ENCODE measurements around the gene RHD. TPM values are rescaled to one million over a fixed set of nuclear protein-coding genes. Genes with fewer than 3 reads are reported as not detected.

Gene RHD
- polyA plus RNA-seq, 3 donors, result 0.53 TPM; not detected in 2

DNA sequence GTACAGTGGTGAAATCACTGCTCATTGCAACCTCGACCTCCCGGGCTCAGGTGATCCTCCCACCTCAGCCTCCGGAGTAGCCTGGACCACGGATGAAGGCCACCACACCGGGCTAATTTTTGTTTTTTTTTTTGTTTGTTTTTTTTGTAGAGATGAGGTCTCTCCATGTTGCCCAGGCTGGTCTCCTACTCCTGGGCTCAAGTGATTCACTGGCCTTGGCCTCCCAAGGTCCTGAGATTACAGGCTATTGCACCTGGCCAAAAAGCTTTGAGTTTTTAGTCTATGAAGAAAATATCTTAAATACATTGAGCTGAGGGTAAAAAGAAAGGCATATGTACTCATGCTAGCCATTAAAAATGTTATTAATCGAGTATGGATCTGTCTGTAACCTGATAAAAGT lies 69.4 kb downstream of the RHD start:
- Mint-ChIP-seq H3K4me1 (peaks cover 20% of the 10 kb centered on the region), H3K4me3 (no peak overlapping the region)

DNA sequence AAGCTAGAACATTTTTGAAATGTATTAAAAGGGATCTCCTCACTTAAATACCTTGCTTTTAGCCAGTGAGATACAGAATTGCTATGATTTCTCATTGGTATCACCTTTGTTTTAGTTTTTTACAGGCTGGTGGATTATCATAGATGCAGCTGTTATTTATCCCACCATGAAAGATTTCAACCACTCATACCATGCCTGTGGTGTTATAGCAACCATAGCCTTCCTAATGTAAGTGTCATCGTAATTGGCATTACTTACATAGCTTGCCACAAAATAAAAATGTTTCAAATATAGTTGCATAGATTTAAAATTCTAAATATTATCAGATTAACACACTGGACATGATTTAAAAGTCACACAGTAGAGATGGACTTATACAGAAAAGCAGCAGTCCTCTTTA lies 70.5 kb downstream of the RHD start:
- peaks cover 89% of the 10 kb centered on the region for H3K79me2 ChIP-seq (ENCODE audit: insufficient read depth, low read length)

More for the DNA sequence above, 69.4 kb downstream of the RHD start:
- no peak for DNase-seq
- H2AFZ ChIP-seq (ENCODE audit: insufficient read depth, low read depth, low read length, poor library complexity, severe bottlenecking), result no peak overlapping the region
- peaks cover 73% of the 10 kb centered on the region for H4K20me1 ChIP-seq (ENCODE audit: insufficient read depth, low read length)
- no peak overlapping the region for H3K4me3 ChIP-seq (replicated peaks in 1 of 3; ENCODE audit: low read depth in 2 of 3, low read length in 3 of 3)
- no peak overlapping the region for H3K27ac ChIP-seq (ENCODE audit: low read depth in 1 of 2, low read length in 2 of 2)
- H3K9ac ChIP-seq (ENCODE audit: insufficient read depth, low read length, poor library complexity, severe bottlenecking), result no peak overlapping the region
- 88% methylated on average over 2 of the region's 6 CpGs for WGBS (ENCODE audit: insufficient coverage)
- H3K27me3 ChIP-seq (ENCODE audit: control insufficient read depth in 2 of 2, insufficient read depth in 2 of 2, low read length in 2 of 2), result no peaks in the 10 kb centered on the region
- peaks cover 38 to 55% of the 10 kb centered on the region in 2 donors for H3K36me3 Mint-ChIP-seq
- peaks cover 10 to 21% of the 10 kb centered on the region in 2 donors for H3K4me1 ChIP-seq (ENCODE audit: control insufficient read depth in 1 of 2, insufficient read depth in 2 of 2, low read length in 2 of 2)
- no peaks in the 10 kb centered on the region for H3K9me3 ChIP-seq (replicated peaks in 1 of 2; ENCODE audit: control insufficient read depth in 1 of 2, insufficient read depth in 1 of 2, low read length in 2 of 2)
- intact Hi-C loops (cut with micrococcal nuclease), result loop anchor here in 1 of 2 donors (10.0 kb wide), 1 partner anchor 47 kb away; no protein-coding TSS in a partner anchor
- H3K9me3 Mint-ChIP-seq, result no peaks in the 10 kb centered on the region
- TF ChIP-seq, protein P1, sequence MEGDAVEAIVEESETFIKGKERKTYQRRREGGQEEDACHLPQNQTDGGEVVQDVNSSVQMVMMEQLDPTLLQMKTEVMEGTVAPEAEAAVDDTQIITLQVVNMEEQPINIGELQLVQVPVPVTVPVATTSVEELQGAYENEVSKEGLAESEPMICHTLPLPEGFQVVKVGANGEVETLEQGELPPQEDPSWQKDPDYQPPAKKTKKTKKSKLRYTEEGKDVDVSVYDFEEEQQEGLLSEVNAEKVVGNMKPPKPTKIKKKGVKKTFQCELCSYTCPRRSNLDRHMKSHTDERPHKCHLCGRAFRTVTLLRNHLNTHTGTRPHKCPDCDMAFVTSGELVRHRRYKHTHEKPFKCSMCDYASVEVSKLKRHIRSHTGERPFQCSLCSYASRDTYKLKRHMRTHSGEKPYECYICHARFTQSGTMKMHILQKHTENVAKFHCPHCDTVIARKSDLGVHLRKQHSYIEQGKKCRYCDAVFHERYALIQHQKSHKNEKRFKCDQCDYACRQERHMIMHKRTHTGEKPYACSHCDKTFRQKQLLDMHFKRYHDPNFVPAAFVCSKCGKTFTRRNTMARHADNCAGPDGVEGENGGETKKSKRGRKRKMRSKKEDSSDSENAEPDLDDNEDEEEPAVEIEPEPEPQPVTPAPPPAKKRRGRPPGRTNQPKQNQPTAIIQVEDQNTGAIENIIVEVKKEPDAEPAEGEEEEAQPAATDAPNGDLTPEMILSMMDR (IDR thresholded peaks at IDR 0.05), result no peak
- no peaks in the 10 kb centered on the region for H3K27me3 Mint-ChIP-seq (ENCODE audit: low read depth in 3 of 3)
- peak overlapping the region in 2 of 7 donors; percentile 46 to 71 for H3K27ac Mint-ChIP-seq
- no peak overlapping the region for H3K4me2 ChIP-seq (replicated peaks; ENCODE audit: extremely low read depth, low read length, poor library complexity, severe bottlenecking)
- peaks cover 27 to 42% of the 10 kb centered on the region in 2 donors for H3K36me3 ChIP-seq (replicated peaks in 1 of 2; ENCODE audit: control insufficient read depth in 1 of 2, insufficient read depth in 2 of 2, low read length in 2 of 2)
- H3K79me2 ChIP-seq (ENCODE audit: insufficient read depth, low read length), result peaks cover 81% of the 10 kb centered on the region

More for the DNA sequence above, 70.5 kb downstream of the RHD start:
- H3K9ac ChIP-seq (ENCODE audit: insufficient read depth, low read length, poor library complexity, severe bottlenecking), result no peak overlapping the region
- Mint-ChIP-seq H3K4me3 (no peak overlapping the region), H3K9me3 (no peaks in the 10 kb centered on the region), H3K27me3 (ENCODE audit: low read depth in 3 of 3) (no peaks in the 10 kb centered on the region), H3K27ac (no peak overlapping the region), H3K4me1 (peaks cover 20% of the 10 kb centered on the region), H3K36me3 (peaks cover 45 to 65% of the 10 kb centered on the region in 2 donors)
- no peak overlapping the region for H3K4me3 ChIP-seq (replicated peaks in 1 of 3; ENCODE audit: low read depth in 2 of 3, low read length in 3 of 3)
- intact Hi-C loops (cut with micrococcal nuclease), result loop anchor here in 1 of 2 donors (10.0 kb wide), 1 partner anchor 48 kb away; no protein-coding TSS in a partner anchor
- DNase-seq, result no peak
- TF ChIP-seq, protein P1 (IDR thresholded peaks at IDR 0.05), result no peak
- peaks cover 10 to 21% of the 10 kb centered on the region in 2 donors for H3K4me1 ChIP-seq (ENCODE audit: control insufficient read depth in 1 of 2, insufficient read depth in 2 of 2, low read length in 2 of 2)
- peaks cover 83% of the 10 kb centered on the region for H4K20me1 ChIP-seq (ENCODE audit: insufficient read depth, low read length)
- no peaks in the 10 kb centered on the region for H3K9me3 ChIP-seq (replicated peaks in 1 of 2; ENCODE audit: control insufficient read depth in 1 of 2, insufficient read depth in 1 of 2, low read length in 2 of 2)
- no peak overlapping the region for H3K4me2 ChIP-seq (replicated peaks; ENCODE audit: extremely low read depth, low read length, poor library complexity, severe bottlenecking)
- no peaks in the 10 kb centered on the region for H3K27me3 ChIP-seq (ENCODE audit: control insufficient read depth in 2 of 2, insufficient read depth in 2 of 2, low read length in 2 of 2)
- no peak overlapping the region for H2AFZ ChIP-seq (ENCODE audit: insufficient read depth, low read depth, low read length, poor library complexity, severe bottlenecking)
- WGBS (ENCODE audit: insufficient coverage), result no CpG with 5 or more reads among the region's 1 CpG
- H3K27ac ChIP-seq (ENCODE audit: low read depth in 1 of 2, low read length in 2 of 2), result no peak overlapping the region
- H3K36me3 ChIP-seq (replicated peaks in 1 of 2; ENCODE audit: control insufficient read depth in 1 of 2, insufficient read depth in 2 of 2, low read length in 2 of 2), result peaks cover 31 to 53% of the 10 kb centered on the region in 2 donors

All from CD14-positive monocyte (primary cell).